GM18505 (cell line): ENCODE results near the gene CKMT1B.
"Not testable (repeated sequence)": the region's sequence is repeated elsewhere in the genome, so short reads cannot be mapped to it uniquely, and the experiment has no call there.

Source experiments
- ATAC-seq: cut with Tn5 transposase; IDR thresholded peaks from one replicate; pipeline ENCODE4 v1.9.1; 2021; ENCODE audit not compliant: unreplicated experiment
- POLR2A ChIP-seq: IDR thresholded peaks from 4 replicates; pipeline ENCODE4 v1.6.1; 2011; ENCODE audit warnings: borderline replicate concordance; ENCODE audit not compliant: insufficient read depth, insufficient read length; ENCODE audit errors: extremely low read depth

CKMT1B gene

DNA sequence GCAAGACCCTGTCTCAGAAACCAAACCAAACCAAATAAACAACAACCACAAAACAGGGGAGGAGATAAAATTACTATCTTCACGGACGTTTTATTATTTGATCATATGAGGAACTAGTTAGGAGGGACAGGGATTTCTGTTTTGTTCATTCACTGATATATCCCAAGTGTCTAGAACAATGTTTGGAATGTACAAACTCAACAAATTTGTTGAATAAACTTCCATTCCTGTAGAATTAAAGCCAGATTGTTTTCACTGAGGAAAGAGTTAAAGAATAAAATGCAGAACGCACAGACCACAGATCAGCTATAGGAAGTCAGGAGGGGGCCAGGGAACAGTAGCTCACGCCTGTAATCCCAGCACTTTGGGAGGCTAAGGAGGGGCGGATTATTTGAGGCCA lies 31.3 kb downstream of the CKMT1B start:
- ATAC-seq = no peak
- no peak for TF ChIP-seq POLR2A

DNA sequence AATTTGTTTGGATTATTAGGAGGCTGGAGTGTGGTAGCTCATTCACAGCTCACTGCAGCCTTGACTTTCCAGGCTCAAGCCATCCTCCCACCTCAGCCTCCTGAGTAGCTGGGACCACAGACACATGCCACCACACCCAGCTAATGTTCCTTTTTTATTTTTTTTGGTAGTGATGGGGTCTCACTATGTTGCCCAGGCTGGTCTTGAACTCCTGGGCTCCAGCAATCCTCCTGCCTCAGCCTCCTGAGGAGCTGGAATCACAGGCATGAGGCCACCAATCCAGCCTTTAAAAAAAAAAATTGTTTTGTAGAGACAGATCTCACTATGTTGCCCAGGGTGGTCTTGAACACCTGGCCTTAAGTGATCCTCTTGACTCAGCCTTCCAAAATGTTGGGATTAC lies 33.1 kb downstream of the CKMT1B start:
- not testable (repeated sequence) for ATAC-seq

DNA sequence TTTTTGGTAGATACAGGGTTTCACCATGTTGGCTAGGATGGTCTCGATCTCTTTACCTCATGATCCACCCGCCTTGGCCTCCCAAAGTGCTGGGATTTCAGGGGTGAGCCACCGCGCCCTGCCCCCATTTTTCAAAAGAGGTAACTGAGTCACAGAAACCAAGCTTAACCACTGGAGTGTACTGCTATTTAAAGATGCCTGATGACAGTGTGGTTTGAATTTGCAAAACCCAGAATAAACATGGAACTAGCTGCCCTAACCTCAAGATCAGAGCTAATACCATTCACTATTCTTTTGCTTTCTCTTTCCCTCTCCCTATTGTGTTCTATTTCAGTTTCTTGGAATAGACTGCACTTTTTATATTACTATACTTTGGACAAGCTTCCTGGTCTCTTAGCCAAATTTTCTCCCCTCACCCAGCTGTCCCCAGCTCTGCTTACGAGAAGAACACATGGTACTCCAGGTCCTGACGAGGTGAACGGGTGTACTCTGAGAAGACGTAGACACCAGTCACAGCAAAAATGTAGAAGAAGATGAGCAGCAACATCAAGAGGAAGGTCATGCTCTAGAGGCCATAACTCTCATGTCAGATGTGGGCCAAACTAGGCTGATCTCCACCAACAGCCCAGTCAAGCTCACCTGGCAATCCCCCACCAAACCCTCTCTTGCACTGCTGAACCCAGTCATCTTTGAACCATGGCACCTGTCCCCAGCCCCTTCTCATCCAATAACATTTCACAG lies 44.8 kb downstream of the CKMT1B start:
- not testable (repeated sequence) for ATAC-seq
